ENCODE data around the gene RPS6KA2.

RPS6KA2 gene

DNA sequence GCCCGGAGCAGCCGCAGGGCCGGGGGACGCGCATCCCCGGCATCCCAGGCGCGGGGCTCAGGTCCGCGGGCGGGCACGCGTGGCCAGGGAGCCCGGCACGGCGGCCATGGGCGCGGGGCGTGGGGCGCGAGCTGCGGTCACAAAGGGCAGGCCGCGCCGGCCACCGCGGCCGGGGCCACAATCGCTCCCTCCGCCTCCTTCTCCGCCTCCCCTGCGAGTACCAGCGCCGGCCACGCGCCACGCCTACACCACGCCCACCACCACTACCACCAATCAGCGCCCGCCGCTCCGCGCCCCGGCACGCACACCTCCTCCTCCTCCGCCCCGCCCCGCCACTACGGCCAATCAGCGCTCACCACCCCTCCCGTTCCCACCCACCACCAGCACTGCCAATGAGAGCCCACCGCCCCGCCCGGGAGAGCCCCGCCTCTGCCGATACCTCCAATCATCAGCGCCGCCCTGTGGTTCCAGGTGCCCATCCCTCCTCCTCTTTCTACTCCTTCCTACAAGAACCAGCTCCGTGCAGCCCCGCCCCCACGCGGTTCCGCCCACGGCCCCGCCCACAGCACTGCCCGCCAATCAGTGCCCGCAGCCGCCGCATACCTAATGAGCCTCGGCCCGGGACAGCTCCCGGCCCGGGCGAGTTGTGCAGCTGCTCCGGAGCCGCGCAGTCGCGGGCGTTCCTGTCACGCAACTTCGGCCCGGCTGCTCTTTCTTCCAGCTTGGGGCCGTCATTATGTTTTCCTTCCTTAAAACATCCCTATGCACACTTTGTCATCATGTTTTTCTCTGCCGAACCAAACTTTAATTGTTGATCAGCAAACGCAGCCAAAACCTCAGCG, at the start of gene RPS6KA2:
Gene RPS6KA2 (minus strand): TSS at position 219 of the 842 bp plus-strand sequence. CDS start 232 bp downstream, outside the sequence.
- TF ChIP-seq, protein P1, sequence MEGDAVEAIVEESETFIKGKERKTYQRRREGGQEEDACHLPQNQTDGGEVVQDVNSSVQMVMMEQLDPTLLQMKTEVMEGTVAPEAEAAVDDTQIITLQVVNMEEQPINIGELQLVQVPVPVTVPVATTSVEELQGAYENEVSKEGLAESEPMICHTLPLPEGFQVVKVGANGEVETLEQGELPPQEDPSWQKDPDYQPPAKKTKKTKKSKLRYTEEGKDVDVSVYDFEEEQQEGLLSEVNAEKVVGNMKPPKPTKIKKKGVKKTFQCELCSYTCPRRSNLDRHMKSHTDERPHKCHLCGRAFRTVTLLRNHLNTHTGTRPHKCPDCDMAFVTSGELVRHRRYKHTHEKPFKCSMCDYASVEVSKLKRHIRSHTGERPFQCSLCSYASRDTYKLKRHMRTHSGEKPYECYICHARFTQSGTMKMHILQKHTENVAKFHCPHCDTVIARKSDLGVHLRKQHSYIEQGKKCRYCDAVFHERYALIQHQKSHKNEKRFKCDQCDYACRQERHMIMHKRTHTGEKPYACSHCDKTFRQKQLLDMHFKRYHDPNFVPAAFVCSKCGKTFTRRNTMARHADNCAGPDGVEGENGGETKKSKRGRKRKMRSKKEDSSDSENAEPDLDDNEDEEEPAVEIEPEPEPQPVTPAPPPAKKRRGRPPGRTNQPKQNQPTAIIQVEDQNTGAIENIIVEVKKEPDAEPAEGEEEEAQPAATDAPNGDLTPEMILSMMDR (IDR thresholded peaks at IDR 0.05) = no peak

DNA sequence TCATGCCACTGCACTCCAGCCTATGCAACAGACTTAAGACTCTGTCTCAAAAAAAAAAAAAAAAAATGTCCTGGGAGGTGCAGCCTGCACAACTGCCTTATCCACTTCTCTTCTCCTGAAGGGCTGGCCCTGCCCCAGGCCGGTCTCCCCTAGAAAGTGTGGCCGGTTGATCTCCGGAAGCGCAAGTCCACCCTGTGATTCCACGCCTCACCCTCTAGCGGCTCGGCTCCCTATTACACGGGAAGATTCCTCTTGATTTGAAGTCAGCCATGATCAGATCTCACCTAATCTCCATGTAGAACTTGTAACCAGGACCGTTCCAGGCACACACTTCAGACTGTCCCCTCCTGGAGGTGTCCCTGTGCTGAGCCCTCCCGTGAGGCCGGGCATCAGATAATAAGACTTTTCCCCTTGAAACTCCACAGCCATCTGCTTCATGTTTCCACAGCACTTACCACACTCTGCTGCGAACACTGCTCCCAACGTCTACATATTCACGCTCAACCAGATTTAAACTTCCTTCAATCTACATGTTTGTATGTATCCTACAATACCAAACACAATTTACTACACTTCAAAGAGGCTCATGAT, 49.3 kb upstream of the RPS6KA2 start:
- TF ChIP-seq, protein P1 (IDR thresholded peaks at IDR 0.05) = no peak

DNA sequence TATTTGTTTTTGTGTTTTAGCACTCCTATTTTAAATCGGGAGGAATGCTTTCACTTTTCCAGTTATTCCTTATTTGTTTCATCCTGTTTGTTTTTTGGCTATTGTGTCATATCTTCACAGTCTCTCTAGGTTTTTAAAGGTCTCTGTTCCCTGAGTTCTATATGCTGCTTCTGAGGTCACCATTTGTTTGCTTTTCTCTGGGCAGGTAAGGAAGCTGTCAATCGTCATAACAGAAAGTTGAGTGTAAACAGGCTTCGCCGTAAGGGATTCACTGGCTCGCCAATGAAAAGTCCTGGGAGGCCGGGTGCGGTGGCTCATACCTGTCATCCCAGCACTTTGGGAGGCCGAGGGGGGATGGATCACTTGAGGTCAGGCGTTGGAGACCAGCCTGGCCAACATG, 48.7 kb upstream of the RPS6KA2 start:
- TF ChIP-seq, protein P1 (IDR thresholded peaks at IDR 0.05) = no peak

DNA sequence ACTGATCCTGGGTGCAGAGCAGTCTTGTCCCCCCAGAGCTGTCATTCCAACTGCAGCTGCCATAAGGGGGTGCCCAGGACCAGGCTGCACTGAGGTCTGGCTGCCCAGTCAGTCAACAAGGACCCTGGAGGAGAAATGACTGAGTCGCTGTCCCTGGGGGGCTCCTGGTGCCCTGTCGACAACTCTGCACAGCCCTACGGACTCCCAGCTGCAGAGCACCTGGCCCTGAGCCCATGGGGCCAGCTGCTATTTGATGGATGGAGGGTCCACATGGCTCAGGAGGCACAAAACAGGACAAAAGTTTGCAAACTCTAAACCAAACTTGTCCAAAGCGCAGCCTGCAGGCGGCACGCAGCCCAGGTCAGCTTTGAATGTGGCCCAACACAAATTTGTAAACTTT, 46.3 kb upstream of the RPS6KA2 start:
- TF ChIP-seq, protein P1 (IDR thresholded peaks at IDR 0.05) = no peak

DNA sequence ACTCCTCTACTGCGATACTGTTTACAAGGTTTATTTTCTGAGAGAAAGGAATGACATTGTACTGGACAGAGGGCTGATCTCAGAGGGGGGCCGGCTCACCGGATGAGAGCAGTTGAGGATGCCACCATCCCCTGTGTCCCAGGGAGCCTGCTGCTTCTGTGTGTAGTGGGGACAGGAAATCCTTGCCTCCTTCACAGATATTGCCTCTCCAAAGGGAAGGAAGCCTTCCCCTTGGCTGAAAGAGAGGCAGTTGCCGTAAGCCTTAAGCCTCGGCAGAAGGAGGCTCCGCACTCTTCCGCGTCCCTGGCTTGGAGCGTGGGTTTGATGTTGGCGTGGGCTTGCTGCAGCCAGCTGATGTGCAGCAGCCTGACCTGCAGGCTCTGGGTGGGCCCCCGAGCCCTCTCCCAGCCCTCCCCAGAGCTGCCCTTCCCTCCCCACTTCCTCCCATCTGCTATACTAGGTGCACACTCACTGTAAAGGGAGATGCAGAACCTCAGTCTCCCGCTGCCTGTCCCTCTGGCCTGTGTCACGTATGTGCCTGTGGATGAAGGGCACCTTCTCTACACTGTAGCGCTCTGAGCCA, 45.7 kb upstream of the RPS6KA2 start:
- TF ChIP-seq, protein P1 (IDR thresholded peaks at IDR 0.05) = no peak

DNA sequence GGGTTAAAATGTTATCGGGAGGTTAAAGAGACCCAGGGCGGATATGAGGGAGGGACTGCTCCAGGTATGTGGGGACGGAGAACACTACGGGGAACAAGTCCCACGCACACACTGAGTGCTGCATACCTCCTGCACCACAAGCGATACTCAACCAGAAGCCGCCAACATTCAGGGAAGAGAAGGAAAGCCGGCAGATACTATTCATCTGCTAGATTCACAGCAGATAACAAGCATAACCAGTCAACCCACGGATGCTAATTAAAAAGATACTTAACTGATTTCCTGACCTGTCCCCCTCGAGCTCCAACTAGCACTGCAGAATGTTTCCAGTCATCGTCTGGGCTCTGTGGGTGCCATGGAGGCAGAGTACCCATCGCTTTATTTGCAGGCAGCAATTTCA, 45.1 kb upstream of the RPS6KA2 start:
- TF ChIP-seq, protein P1 (IDR thresholded peaks at IDR 0.05) = no peak

DNA sequence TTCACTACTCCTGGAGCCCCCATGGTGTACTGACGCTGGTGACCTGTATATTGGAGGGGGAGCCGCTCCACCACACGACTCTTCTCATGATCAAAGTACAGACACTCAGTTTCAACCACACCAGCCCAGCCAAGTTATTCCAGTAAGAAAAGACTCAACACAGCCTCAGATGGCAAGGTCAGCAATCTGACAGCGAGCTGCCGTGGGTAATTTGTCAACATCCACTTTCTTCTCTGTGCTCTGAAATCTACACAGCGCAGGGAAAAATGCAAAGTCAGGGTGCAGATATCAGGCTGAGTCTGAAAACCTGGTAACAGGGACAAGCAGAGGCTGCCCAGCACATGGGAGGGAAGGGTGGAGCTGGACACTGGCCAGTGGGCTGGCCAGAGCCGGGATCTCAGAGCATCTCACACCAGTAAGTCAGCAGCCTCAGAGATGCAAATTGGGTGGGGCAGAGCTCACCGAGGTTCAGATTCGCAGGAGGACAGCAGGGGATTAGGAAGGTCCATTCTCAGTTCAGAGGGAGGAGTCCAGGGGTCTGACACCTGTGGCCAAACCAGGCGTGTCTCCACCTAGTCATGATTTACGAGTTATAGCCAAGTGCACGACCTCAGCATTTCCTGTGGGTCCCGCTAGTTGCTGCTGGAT, 44.5 kb upstream of the RPS6KA2 start:
- TF ChIP-seq, protein P1 (IDR thresholded peaks at IDR 0.05) = no peak

Measured in LNCAP (cell line).